CD4-positive, alpha-beta T cell treated with Interleukin-2 at 100 ng/mL for 4 hours (primary cell): Measurements from ENCODE around the gene LRCH1.
"Not testable (repeated sequence)": the region's sequence is repeated elsewhere in the genome, so short reads cannot be mapped to it uniquely, and the experiment has no call there.

Source experiments
- DNase-seq: peaks from one replicate; pipeline ENCODE4 v3.0.0-alpha.2; 2020; ENCODE audit warnings: low spot score

Gene LRCH1, protein sequence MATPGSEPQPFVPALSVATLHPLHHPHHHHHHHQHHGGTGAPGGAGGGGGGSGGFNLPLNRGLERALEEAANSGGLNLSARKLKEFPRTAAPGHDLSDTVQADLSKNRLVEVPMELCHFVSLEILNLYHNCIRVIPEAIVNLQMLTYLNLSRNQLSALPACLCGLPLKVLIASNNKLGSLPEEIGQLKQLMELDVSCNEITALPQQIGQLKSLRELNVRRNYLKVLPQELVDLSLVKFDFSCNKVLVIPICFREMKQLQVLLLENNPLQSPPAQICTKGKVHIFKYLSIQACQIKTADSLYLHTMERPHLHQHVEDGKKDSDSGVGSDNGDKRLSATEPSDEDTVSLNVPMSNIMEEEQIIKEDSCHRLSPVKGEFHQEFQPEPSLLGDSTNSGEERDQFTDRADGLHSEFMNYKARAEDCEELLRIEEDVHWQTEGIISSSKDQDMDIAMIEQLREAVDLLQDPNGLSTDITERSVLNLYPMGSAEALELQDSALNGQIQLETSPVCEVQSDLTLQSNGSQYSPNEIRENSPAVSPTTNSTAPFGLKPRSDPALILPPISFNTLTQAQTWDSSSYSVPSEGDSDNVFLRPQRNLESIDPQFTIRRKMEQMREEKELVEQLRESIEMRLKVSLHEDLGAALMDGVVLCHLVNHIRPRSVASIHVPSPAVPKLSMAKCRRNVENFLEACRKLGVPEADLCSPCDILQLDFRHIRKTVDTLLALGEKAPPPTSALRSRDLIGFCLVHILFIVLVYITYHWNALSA

DNA sequence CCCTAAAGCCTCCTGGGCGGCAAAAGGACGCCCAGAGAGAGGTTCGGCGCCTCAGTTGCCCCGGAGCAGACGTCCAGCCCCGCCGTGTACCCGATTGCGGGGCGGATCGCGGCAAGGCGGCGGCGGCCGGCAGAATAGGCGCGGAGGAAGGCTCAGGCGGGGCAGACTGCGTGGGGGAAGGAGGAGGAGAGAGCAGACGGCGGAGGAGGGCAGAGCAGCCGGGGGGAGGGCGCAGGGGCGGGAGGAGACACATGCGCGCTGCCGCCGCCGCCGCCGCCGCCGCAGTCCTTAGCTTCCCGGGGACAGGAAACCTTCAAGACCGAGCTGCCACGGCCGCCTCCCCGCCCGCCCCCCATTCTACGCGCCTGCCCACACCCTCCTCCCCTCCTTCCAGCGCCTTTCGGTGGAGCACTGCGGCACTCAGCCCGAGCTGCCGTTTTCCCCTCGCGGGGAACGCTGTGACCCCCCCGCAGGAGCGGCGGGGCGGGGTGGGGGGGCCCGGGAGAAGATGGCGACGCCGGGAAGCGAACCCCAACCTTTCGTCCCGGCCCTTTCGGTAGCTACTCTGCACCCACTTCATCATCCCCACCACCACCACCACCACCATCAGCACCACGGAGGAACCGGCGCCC, at the start of gene LRCH1:
TSS of gene LRCH1 (plus strand) at position 282 of the 632 bp plus-strand sequence. CDS start at position 509, 227 bp downstream.
- DNase-seq, result peak; percentile 87

DNA sequence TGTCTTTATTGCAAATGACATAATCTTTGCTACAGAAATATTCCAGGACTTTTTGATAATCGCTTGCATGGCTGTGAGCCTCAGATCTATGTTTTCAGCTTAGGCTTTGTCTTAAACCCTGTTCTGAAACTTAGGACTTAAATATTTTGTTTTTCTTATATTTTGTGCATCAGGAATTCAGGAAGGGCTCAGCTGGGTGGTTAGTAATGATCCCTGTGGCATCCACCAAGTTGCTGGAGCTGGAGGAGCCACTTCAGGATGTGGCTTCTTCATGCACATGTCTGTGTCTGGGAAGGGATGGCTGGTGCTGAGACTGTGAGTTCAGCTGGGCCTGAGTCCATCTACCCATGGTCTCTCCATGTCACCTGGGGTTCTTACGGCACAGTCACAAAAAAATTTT, 48.9 kb upstream of the LRCH1 start:
- no peak for DNase-seq

- no peak for DNase-seq
Observed at GRCh38 chr13:46507981-46508380, 45.0 kb upstream of the LRCH1 start.

DNA sequence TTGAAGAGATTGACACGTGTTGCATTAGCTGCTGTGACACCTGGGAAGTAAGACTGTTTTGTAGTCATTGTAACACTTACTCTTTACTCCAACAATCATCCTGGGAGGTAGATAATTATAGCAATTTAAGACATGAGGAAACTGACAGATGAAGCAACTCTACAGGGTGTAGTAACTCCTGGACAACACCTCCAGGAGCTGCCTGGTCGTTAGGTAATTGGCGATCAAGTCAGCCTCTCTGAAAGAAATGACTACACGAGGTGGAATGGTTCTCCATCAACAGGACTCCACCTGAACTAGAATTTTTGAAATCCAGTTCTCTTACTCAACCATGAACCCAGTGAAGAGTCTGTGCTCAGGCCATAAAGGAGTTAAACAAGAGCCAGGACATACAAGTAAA, 43.0 kb upstream of the LRCH1 start:
- DNase-seq, result no peak

DNA sequence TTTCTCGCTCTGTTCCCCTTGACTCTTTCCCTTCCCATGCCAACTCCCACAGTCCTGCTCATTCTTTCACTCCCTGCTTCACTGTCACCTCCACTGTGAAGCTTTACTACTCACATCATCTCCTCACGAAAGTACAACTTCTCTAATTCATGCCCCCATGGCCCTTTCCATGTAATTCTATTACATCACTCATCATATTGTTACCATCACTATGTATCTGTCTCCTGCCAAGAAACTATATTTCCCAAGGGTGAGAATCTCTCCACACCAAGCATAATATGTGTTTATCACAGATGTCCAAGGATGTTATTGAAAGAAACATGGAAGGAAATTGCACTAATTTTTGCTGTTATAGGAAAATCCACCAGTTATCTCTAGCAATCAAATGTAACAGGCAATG, 37.2 kb upstream of the LRCH1 start:
- DNase-seq, result no peak

DNA sequence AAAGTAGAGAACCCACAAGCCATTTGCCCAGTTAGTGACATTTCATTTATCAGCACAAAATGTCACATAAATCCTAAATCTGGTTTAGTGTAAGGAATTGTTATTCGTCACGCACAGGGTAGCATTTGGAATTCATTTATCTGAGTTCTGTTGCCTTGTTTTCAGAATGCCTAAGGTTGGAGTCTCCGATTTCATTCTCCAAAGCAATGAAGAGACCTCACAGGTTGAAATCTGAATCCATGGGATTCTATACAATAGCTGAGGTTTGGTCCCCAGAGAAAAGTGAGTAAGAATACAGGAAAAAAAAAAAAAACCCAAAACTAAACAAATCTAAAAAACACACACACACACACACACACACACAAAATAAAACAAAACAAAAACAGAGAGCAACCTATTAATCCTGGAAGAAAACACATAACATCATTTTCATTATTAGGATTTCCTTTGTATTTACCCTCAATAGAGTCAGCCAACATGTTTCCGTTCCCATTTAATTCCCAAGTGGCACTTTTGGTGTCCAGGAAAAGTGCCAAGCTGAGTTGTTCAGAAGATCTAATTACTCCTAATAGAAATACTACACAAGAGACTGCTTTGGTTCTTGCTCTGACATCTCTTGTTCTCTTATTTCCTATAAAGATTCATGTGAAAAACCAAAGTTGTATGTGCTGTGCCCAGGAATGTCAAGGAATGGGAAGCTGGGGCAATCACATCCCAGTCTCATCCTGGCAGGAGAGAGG, 36.2 kb upstream of the LRCH1 start:
- no peak for DNase-seq

- not testable (repeated sequence) for DNase-seq
Observed at GRCh38 chr13:46517748-46518147, 35.2 kb upstream of the LRCH1 start.

- no peak for DNase-seq
Observed at GRCh38 chr13:46519182-46519581, 33.8 kb upstream of the LRCH1 start.

GRCh38 chr13:46520166-46520565, 32.8 kb upstream of the LRCH1 start:
- DNase-seq, result no peak

DNA sequence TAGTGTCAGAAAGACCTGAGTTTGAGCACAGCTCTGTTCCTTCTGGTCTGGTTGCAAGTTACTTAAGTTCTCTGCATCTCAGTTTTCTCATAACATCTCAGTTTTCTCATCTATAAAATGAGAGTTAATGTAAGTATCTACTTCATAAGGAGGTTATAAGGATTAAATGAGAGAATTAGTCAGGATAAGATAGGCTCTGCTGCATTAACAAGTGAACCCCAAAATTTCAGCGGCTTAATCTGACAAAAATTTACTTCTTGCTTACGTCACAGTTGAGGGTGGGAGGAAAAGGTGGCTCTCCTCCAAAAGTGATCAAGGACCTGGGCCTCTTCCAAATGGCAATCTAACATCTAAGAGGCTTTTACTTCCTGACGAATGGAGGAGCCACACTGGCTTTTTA, 31.5 kb upstream of the LRCH1 start:
- DNase-seq, result no peak

GRCh38 chr13:46521921-46522747, 30.8 kb upstream of the LRCH1 start:
- no peak for DNase-seq

DNA sequence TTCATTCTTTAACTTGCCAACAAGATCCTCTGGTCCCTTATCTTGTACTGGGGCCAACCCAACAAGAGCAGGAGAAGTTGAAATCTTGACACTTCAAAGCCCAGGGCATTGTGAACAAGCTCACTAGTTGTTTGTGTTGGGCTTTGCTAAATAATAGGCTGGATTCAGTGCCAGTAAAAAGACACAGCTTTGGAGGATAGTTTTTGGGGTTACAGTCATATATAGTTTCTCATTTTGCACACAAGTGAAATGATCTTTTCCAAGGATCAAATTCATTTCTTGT, 30.3 kb upstream of the LRCH1 start:
- no peak for DNase-seq

DNA sequence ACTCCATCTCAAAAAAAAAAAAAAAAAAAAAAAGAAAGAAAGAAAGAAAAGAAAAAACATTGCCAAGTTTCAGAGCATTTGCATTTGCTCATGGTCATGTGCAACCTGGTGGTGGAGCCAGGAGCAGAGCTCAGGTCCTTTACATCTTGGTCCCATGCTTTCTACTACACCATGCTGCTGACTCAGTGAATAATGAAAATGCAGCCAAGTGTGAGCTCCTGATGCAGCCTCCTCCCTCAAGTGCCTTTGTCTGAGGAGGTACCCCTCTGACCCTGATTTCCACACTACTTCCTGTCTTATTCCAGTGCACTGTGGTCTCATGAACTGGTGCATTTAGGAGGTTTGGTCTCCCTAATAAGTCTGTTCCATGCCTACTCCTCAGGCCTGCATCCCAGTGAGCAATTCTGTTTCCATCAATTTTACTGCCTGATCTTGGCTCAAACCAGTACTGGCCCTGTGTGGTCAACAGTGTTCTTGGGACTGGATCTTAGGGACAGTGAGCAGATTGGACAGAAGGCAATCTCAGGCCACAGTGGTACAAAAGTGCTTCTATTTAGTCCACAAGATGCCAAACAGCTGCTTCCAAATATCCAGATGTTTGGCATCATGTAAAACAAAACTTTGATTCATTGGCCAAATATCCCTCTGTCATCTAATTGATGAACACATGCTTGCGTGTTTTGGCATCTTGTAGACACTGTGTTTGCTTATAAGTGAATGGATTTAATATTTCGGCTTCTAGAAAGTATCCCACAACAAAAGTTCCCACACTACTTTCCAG, 28.8 kb upstream of the LRCH1 start:
- DNase-seq, result no peak

- no peak for DNase-seq
Observed at GRCh38 chr13:46526100-46526735, 26.8 kb upstream of the LRCH1 start.

GRCh38 chr13:46526740-46527139, 26.2 kb upstream of the LRCH1 start:
- DNase-seq, result no peak

DNA sequence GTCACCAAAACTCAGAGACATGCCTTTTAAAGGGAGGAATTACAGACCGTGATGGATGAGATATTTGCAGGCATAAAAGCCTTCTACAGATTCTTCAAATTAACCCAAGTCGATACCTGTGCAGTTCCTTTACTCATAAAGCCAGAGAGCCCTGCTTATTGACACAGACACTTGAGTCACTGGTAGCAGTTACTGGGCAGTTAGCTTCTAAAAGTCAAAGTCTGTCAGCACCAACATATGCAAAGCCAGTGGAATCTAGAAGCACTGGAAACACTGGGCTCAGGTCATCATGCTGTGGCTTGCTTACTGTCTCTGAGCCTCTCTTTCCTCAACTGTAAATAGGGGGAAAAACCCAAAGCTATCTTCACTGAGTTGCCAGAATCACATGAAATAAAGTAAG, 25.7 kb upstream of the LRCH1 start:
- no peak for DNase-seq

DNA sequence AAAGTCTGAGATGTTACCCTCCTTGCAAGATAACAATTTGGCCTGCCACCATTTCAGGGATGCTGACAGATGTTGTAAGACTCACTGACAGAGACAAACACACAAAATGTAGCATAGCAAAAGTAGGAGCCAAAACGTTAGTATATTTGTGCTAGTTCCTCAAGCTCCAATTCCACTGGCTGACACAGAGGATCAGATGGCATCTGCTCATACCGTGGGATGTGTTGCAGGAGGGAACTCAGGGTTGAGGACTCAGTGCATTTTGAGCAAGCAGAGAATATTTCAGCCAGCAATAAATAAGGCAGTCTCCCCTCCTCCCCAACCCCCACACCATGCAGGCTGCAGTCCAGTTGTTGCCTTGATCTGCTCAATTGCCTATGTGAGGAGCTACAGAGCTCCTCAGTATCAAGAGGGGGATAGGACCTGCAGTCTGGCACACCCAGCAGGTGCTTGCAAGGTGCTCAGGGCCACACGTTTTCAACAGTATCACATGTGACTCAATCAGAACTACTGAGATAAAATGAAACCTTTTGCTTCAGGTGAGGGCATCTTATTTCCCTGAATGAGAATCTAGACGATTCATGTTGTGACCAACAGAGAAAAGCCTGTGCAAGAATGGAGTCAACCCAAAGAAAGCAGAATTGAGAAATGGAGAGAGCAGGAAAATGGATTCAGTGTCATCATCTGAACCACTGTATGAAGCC, 23.6 kb upstream of the LRCH1 start:
- no peak for DNase-seq

GRCh38 chr13:46530084-46530935, 22.7 kb upstream of the LRCH1 start:
- DNase-seq, result no peak

GRCh38 chr13:46531953-46532352, 21.0 kb upstream of the LRCH1 start:
- no peak for DNase-seq
